ENCODE measurements around the gene GTSF1L.

GTSF1L gene

GRCh38 chr20:43746344-43747137 lies 19.7 kb upstream of the GTSF1L start:
- DNase-seq (ENCODE audit: insufficient read length, low spot score) (no peak), FAIRE-seq (no peak)

GRCh38 chr20:43744966-43745730 lies 18.3 kb upstream of the GTSF1L start:
- DNase-seq (ENCODE audit: insufficient read length, low spot score) = no peak
- FAIRE-seq = no peak

- FAIRE-seq (no peak), DNase-seq (ENCODE audit: insufficient read length, low spot score) (no peak)
Observed at GRCh38 chr20:43744151-43744611, 17.4 kb upstream of the GTSF1L start.

GRCh38 chr20:43740642-43741041 lies 13.8 kb upstream of the GTSF1L start:
- DNase-seq (ENCODE audit: insufficient read length, low spot score) (no peak), FAIRE-seq (no peak)

- FAIRE-seq (no peak), DNase-seq (ENCODE audit: insufficient read length, low spot score) (no peak)
Observed at GRCh38 chr20:43739148-43739749, 12.4 kb upstream of the GTSF1L start.

GRCh38 chr20:43737925-43738324 lies 11.1 kb upstream of the GTSF1L start:
- no peak for DNase-seq (ENCODE audit: insufficient read length, low spot score)
- FAIRE-seq = no peak

- FAIRE-seq (peak; percentile 39), DNase-seq (ENCODE audit: insufficient read length, low spot score) (no peak)
Observed at GRCh38 chr20:43736588-43737158, 9.9 kb upstream of the GTSF1L start.

- DNase-seq (ENCODE audit: insufficient read length, low spot score) (no peak), FAIRE-seq (no peak)
Observed at GRCh38 chr20:43731927-43732326, 5.1 kb upstream of the GTSF1L start.

GRCh38 chr20:43731469-43731868 lies 4.7 kb upstream of the GTSF1L start:
- DNase-seq (ENCODE audit: insufficient read length, low spot score) = no peak
- no peak for FAIRE-seq

- DNase-seq (ENCODE audit: insufficient read length, low spot score) = no peak
- no peak for FAIRE-seq
Observed at GRCh38 chr20:43728686-43729255, 2.0 kb upstream of the GTSF1L start.

GRCh38 chr20:43727980-43728590 lies 1.3 kb upstream of the GTSF1L start:
- FAIRE-seq (no peak), DNase-seq (ENCODE audit: insufficient read length, low spot score) (no peak)

GRCh38 chr20:43726333-43726732 lies 469 bp downstream of the GTSF1L start:
- no peak for FAIRE-seq
- no peak for DNase-seq (ENCODE audit: insufficient read length, low spot score)

- DNase-seq (ENCODE audit: insufficient read length, low spot score) = no peak
- FAIRE-seq = no peak
Observed at GRCh38 chr20:43725666-43726065, 1.1 kb downstream of the GTSF1L start.

- DNase-seq (ENCODE audit: insufficient read length, low spot score) = no peak
- FAIRE-seq = no peak
Observed at GRCh38 chr20:43724383-43724782, 2.4 kb downstream of the GTSF1L start.

- no peak for FAIRE-seq
- no peak for DNase-seq (ENCODE audit: insufficient read length, low spot score)
Observed at GRCh38 chr20:43723735-43724134, 3.1 kb downstream of the GTSF1L start.

GRCh38 chr20:43723186-43723585 lies 3.6 kb downstream of the GTSF1L start:
- FAIRE-seq (no peak), DNase-seq (ENCODE audit: insufficient read length, low spot score) (no peak)

GRCh38 chr20:43722153-43722505 lies 4.7 kb downstream of the GTSF1L start:
- FAIRE-seq (no peak), DNase-seq (ENCODE audit: insufficient read length, low spot score) (no peak)

- DNase-seq (ENCODE audit: insufficient read length, low spot score) = no peak
- FAIRE-seq = no peak
Observed at GRCh38 chr20:43721429-43722152, 5.2 kb downstream of the GTSF1L start.

- DNase-seq (ENCODE audit: insufficient read length, low spot score) (no peak), FAIRE-seq (no peak)
Observed at GRCh38 chr20:43721097-43721428, 5.7 kb downstream of the GTSF1L start.

- DNase-seq (ENCODE audit: insufficient read length, low spot score) (no peak), FAIRE-seq (no peak)
Observed at GRCh38 chr20:43720007-43720406, 6.8 kb downstream of the GTSF1L start.

Data from GM19239 (cell line).